ENCODE data around the gene ATF6.
A peak's percentile ranks its signal among the peaks of the same experiment; 100 is the strongest.
"Not testable (repeated sequence)": the region's sequence is repeated elsewhere in the genome, so short reads cannot be mapped to it uniquely, and the experiment has no call there.

Gene ATF6

DNA sequence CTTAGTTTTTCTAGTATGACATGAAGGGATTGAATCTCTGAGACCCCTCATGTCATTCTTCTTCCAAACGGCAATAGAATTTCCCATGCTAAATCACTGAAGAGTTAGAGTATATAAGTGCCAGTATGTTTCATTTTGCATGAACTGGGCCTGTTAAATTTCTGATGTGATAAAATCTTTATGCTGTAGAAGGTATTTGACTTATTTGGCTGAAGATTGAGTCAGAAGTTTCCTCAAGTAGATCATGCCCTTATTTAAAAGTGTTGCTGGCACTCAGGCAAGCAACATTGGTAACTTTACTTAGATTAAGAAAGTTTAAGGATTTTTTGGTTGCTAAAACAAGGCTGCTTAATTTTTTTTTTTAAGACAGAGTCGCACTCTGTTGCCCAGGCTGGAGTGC, 13.3 kb downstream of the ATF6 start:
- no peak for DNase-seq (ENCODE audit: low read depth)

DNA sequence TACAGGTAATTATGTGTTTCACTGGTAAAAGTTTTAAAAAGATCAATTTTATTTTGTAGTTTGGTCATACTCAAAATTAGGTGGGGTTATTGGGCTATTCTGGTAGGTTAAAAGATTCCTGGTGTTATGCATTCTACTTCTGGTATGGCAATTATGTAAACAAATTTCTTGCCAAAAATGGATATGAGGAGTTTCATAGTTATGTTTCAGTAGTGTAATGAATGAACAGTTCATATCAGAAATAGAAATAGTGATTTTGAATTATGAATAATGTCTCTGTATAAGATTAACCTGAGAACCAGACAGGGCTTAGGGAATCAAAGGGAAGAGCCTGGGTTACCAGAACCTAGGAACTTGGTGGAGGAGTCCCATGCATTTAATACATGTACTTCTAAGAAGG, 15.9 kb downstream of the ATF6 start:
- no peak for DNase-seq (ENCODE audit: low read depth)

DNA sequence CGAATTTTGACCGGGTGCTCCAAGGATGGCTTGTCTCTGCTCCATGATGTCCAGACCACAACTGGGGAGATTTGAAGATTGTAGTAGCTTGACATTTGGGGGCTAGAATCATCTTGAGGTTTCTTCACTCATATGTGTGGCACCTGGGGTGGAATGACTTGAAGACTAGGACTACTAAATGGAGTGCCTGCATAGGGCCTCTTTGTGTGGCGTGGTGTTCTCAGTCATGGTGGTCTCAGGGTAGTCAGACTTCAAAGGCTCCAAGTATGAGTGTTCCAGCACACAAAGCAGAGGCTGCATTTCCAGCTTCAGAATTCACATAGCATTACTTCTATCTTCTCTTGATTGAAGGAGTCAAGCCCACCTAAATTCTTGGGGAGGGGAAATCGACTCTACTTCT, 16.8 kb downstream of the ATF6 start:
- no peak for DNase-seq (ENCODE audit: low read depth)

DNA sequence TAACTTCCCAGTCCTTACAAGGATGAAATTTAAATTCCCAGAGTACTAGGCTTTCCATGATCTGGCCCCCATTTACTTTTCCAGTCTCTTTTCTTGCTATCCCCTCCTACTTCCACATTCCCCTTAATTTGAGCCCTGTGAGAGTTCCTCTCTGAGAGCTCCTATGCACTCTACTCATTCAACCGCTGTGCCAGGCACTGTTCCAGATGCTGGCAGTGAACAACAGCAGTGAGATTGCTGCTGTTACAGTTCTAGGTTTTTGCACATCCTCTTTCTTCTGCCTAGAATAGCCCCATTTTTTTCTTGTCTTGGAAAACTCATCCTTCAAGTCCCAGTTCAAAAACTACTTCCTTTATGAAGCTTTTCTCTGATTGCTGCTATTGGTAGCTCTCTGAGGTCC, 18.8 kb downstream of the ATF6 start:
- DNase-seq (ENCODE audit: low read depth): no peak

DNA sequence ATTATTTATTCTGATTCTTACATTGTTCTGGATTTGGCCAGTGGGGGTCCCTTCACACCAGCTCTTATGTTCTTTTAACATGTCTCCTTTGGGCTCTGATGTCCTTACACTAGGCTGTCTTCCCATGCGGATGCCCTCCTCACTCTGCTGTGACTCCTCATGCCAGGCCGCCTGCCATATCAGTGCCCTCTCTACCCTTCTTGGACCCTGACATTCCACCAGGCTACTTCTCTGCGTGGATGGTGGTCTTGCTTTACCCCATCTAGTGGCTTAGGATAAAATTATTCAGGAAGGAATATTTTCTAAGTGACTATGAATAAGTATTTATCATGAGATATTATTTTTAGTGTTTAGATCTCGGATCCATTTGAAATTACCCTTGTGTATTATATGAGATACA, 21.2 kb downstream of the ATF6 start:
- no peak for DNase-seq (ENCODE audit: low read depth)

DNA sequence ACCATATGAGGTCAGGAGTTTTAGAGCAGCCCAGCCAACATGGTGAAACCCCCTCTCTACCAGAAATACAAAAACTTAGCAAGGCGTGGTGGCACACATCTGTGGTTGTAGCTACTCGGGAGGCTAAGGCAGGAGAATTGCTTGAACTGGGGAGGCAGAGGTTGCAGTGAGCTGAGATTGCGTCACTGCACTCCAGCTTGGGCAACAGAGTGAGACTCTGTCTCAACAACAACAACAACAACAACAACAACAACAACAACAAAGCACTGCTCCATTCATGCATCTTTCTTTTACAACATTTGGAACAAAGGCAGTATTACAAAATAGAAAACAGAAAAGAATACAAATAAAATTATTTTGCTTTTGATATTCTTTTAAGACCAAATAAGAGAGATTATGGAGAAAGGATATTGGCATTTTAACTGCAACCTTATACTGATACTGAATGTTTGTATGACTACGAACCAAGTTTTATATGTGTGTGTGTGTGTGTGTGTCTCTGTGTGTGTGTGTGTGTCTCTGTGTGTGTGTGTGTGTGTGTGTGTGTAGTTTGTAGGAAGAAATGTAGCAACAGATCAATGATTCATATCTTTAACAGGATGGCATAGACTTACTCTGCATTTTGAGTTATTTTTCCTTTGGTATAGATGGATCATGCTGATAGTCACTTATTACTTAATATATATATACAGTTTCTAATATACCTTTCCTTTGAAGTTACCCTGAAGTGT, 24.6 kb downstream of the ATF6 start:
- DNase-seq (ENCODE audit: low read depth): no peak

DNA sequence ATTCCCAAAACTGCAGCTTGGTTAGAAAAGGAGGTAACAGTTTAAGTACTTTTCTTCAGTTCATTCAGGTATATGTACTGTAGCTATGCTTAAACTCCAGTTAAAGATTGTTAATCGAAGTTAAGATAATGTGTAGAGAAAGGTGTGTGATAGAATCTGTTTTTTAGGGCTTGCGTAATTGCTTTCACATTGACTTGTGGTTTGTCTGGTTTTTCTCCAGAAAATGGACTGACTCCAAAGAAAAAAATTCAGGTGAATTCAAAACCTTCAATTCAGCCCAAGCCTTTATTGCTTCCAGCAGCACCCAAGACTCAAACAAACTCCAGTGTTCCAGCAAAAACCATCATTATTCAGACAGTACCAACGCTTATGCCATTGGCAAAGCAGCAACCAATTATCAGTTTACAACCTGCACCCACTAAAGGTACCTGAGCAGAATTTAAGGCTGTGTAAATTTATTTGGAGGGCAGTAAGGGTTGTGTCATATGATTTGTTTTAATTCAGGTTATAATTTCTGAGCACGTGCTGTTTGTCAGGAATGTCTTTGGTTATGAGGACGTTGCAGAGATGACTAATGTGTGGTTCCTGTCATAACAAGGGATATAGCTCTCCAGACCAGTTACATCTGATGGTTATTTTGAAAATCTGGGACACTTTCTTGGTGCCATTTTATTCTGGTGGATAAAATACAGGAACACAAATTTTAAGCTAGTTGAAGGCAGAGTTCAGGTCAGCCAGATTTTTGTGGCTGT, 26.0 kb downstream of the ATF6 start:
- no peak for DNase-seq (ENCODE audit: low read depth)

DNA sequence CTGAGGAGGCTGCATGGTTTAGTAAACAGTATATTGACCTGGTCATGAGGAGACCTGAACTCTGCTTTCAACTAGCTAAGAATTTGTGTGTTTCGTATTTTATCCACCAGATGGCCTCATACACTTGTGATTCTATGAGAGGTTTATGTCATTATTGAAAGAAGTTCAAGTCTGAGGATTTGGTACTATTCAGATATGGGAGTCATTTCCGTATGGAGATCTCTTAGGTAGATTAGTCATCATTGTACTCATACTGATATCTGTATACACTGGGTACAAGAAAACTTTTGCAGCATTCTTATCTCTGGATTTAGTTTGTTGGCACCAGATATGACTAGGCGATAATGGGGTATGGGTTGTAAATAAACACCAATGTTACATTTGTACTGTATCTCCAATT, 26.6 kb downstream of the ATF6 start:
- DNase-seq (ENCODE audit: low read depth): peak; percentile 40

DNA sequence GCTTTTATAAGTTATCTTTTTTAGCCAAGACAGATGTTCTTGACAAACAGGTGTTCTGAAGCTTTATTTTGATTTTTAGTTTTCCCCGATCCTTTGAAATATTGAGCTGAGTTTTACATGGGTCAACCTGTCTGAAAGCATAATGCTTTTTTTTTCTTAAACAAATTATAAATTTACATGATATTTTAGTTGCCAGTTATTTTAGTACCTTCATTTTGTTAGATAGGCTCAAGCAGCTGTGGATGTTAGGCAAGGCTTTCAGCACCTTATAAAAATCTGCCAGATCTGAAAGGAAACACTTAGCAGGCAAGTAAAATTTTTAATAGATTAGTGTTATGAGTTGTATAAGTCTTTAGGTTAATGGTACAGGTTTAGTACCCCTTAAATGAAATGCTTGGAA, 33.7 kb downstream of the ATF6 start:
- DNase-seq (ENCODE audit: low read depth): no peak

DNA sequence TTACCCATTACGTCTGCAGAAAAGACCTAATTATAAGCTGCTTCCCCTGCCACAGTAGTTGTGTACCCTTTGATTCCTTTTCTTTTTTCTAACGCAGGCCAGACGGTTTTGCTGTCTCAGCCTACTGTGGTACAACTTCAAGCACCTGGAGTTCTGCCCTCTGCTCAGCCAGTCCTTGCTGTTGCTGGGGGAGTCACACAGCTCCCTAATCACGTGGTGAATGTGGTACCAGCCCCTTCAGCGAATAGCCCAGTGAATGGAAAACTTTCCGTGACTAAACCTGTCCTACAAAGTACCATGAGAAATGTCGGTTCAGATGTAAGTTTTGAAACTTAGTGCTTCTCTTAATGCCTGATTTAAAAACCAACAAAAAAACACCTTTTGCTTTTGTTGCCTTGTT, 35.8 kb downstream of the ATF6 start:
- DNase-seq (ENCODE audit: low read depth): no peak

DNA sequence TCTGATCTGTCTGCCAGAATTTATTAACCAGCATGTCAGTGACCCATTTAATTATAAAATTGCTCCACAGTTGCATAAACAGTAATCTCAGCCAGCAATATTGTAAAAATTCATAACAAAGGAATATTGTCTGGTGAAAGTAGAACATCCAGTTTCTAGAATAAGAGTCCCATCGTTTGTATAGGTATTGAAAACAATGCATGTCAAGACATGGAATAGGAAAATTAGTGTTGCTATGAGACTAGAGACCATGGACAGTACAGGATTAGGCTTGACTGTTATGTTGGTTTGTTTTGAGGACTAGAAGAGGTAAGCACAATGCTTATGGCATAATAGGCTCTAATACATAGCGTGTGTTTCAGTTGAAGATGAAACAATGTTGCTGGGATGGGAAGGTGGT, 37.1 kb downstream of the ATF6 start:
- DNase-seq (ENCODE audit: low read depth): no peak

DNA sequence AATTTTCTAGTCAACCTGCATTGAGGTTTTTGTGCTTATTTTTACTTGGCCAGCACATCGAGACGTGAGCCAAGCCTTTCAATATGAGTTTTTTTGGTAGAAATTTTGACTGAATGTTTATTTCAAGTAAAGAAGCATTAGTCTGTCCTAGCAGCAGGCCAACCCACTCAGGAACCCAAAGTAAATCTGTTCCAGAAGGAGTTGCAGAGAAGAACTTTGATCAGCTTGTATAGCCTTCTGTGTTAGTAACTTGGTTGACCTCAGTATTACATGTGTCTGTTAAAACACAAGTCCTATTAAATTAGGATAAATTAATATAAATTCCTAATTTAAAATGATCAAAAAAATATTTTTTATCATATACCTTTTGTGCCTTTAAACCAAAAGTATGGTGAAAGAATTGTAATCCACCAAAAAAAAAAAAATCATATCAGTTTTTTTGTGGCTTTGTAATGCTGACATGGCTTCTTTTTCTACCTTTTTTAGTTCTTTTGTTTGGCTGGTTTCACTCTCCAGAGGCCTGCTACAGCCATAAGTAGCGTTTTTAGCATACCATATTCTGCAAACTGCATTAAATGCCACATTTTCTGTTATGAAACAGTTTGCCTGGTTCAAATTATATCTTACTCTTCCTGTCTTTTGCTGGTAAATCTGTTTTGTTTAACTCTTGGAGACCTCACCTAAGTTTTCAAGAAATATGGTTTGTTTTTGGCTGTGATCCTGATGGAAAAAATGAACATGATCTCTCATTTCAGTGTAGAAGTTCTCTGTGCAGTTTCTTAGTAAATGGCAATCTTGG, 39.5 kb downstream of the ATF6 start:
- DNase-seq (ENCODE audit: low read depth): no peak

DNA sequence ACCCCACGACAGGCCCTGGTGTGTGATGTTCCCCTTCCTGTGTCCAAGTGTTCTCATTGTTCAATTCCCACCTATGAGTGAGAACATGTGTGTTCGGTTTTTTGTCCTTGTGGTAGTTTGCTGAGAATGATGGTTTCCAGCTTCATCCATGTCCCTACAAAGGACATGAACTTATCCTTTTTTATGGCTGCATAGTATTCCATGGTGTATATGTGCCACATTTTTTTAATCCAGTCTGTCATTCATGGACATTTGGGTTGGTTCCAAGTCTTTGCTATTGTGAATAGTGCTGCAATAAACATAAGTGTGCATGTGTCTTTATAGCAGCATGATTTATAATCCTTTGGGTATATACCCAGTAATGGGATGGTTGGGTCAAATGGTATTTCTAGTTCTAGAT, 43.1 kb downstream of the ATF6 start:
- DNase-seq (ENCODE audit: low read depth): not testable (repeated sequence)

DNA sequence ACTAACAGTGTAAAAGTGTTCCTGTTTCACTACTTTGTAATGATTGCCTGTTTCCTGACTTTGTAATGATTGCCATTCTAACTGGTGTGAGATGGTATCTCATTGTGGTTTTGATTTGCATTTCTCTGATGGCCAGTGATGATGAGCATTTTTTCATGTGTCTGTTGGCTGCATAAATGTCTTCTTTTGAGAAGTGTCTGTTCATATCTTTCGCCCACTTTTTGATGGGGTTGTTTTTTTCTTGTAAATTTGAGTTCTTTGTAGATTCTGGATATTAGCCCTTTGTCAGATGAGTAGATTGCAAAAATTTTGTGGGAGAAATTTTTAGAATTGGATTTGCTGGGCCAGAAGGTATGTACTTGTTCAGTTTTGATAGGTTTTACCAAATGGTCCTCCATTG, 43.5 kb downstream of the ATF6 start:
- not testable (repeated sequence) for DNase-seq (ENCODE audit: low read depth)

DNA sequence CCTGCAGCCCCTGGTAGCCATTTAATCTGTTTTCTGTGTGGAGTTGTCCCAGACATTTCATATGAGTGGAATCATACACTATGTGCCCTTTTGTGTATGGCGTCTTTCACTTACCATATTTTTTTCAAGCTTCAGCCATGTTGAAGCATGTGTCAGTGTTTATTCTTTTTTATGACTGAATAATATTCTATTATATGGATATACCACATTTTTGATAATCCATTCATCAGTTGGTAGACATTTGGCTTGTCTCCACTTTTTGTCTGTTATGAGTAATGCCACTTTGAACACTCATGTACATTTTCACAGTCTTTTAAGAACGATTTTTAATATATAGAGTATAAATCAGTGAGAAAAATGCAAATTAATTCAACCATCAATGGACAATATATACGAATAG, 44.7 kb downstream of the ATF6 start:
- no peak for DNase-seq (ENCODE audit: low read depth)

DNA sequence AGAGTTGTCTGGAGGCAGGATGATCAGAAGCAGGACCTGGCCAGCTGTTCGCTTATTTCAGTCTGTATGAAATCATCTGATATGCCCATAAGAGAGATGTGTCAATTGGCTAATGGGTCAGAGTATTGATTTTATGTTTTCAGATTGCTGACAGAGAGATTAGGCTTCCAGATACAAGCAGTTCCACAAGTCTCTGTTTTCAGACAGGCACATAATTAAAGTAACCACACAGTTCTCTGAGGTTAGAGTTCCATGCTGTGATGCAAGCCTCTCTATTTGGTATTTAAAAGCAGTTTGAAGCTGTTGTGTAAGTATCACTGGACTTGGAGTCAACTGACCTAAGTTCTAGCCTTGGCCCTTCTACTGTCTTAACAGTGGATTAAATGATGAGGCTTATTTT, 50.1 kb downstream of the ATF6 start:
- DNase-seq (ENCODE audit: low read depth): no peak

DNA sequence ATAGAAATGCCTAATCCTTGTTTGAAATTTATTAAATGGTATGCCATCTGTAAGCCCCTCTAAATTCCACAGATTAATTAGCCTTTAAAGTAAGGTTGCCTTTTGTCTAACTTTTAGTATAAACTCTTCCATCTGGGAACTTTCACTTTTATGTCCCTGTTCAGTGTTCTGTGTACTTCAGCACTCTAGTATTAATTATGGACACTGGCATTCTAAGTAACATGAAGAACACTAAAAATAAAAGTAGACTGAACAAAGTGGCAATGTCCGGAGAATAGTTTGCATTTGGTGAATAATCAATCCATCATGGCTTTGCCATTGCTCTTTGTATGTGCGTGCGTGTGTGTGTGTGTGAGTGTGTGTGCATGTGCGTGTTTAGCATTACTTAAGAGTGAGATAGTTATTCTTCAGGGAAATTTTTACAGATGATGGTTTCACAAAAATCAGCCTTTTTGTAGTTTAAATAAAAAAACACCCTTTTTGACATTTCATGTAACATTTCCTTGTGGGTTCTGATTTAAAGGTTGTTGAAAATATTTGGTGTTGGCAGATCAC, 51.1 kb downstream of the ATF6 start:
- DNase-seq (ENCODE audit: low read depth): no peak

DNA sequence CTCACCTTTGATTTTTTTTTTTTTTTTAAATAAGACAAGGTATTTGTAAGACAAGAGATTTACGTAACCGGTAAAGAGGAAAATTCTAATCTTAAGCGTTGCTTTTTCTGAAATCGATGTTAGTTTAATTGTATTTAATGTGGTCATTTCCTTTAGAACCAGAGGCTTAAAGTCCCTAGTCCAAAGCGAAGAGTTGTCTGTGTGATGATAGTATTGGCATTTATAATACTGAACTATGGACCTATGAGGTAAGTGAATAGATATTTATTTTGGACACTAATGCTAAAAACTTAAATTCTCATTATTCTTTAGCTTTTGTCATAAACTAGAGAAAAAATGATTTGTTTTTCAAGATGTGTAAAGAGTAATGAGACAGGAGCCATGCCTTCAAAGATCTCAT, 54.8 kb downstream of the ATF6 start:
- no peak for DNase-seq (ENCODE audit: low read depth)

DNA sequence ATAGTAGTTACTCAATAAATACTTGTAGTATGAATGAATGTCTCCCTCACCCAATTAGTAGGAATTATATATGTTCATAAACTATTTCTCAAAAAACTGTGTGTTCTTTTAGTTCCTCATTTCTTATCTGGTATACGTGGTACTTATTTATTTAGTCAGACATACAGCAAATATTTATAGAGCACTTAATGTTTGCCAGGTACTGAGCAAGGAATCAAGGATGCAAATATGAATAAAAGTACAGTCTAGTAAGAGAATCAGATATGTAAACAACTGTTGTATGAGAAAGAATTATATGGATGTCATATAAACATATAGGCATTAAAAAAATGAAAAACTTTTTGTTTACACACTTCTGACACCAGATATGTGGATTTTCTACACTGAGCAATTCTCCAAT, 58.5 kb downstream of the ATF6 start:
- no peak for DNase-seq (ENCODE audit: low read depth)

DNA sequence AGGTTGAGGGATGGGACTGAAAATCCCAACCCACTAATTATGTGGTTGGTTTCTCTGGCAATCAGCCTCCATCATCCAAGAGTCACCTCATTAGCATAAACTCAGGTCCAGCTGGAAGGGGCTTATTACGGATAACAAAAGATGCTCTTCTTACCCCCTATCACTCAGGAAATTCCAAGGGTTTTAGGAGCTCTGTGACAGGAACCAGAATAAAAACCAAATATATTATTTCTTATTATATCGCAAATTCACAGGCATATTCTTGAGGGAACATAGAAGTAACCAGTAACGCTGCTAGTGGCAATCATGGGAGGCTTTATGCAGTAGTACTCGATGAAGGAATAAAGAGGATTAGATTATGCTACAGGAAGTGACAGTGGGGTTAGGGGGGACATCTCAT, 59.7 kb downstream of the ATF6 start:
- no peak for DNase-seq (ENCODE audit: low read depth)

DNA sequence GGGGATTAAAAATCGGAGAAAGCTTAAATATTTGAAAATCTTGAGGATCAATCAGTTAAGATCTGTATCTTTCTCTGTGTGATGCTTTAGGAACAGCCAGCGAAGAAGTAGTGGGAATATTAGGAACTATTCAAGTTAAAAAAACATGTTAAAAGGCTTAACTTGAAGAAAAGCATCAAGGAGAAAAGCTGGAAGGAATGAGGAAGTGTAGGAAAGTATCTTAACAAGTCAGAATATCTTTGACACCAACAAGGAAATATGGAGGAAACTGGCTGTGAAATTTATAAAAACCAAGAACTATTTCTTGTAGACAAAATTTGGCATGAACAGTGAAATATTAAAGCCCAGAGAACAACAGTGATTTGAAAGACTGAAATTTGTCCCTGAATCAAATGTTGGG, 60.4 kb downstream of the ATF6 start:
- DNase-seq (ENCODE audit: low read depth): no peak

DNA sequence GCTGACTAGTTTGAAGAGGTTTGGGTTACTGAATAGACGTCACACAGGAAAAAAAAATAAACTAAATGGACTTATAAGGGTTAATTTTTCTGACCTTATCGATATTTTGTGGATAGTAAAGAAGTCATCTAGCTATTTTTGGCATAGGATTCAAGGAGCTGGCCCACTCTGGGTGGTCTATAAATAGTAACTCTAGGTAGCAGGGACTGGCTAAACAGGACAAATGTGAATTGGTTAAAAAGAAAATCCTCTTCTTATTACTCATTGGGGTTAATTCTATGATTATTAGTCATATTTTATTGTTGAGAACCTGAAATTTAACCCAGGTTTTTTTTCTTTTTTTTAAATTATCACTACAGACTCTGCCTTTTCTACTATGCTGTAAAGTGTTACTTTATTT, 61.7 kb downstream of the ATF6 start:
- peak; percentile 11 for DNase-seq (ENCODE audit: low read depth)

All from HS-27A (cell line).